ENCODE data around the gene EMP3. TPM values are rescaled to one million over a fixed set of nuclear protein-coding genes. Genes with fewer than 3 reads are reported as not detected.

Gene EMP3
- total RNA-seq, 1 experiment from 2014 or later = 92.9 TPM

- H3K27me3 ChIP-seq (ENCODE audit: insufficient read depth, low read length) = no peaks in the 10 kb centered on the region
- H2AFZ ChIP-seq (ENCODE audit: low read depth, low read length, poor library complexity, severe bottlenecking) = no peak overlapping the region
- H3K9ac ChIP-seq (ENCODE audit: low read length) = no peak overlapping the region
- no peak overlapping the region for H3K4me2 ChIP-seq (ENCODE audit: low read length)
- ATAC-seq = no peak
- ChIA-PET POLR2A (interaction anchor here (0.6 kb wide), 1 partner anchor 60 kb away, joined by 3 read pairs; no protein-coding TSS in a partner anchor), RAD21 (ENCODE audit: low non-redundant PET in 1 of 2, low total read pairs in 2 of 2, uncharacterized antibody in 2 of 2, unreplicated experiment in 2 of 2) (no interaction called here), CTCF (no interaction called here)
- H3K79me2 ChIP-seq (ENCODE audit: insufficient read depth, low read length) = no peaks in the 10 kb centered on the region
- H3K27ac ChIP-seq (ENCODE audit: low read depth, low read length) = no peak overlapping the region
- no TSS peak for BruUV-seq (replicated peaks)
- no peaks in the 10 kb centered on the region for H3K9me2 ChIP-seq (ENCODE audit: insufficient read depth)
- H4K20me1 ChIP-seq (ENCODE audit: insufficient read depth) = no peaks in the 10 kb centered on the region
- no peaks in the 10 kb centered on the region for H3K36me3 ChIP-seq (ENCODE audit: control insufficient read depth in 1 of 2, insufficient read depth in 2 of 2, low read length in 2 of 2)
- intact Hi-C loops (cut with micrococcal nuclease) = no loop called here
- H3K4me3 ChIP-seq (replicated peaks in 1 of 2; ENCODE audit: low read depth in 1 of 2, low read length in 2 of 2) = no peak overlapping the region
- no peak for DNase-seq (ENCODE audit: low read depth, low spot score)
- peaks cover 10 to 27% of the 10 kb centered on the region in 2 experiments for H3K4me1 ChIP-seq (ENCODE audit: control insufficient read depth in 1 of 2, insufficient read depth in 2 of 2, low read length in 2 of 2)
- no peaks in the 10 kb centered on the region for H3K9me3 ChIP-seq (ENCODE audit: control insufficient read depth in 1 of 2, insufficient read depth in 1 of 2, low read depth in 1 of 2, low read length in 2 of 2)
- TF ChIP-seq TCF7L2 (IDR thresholded peaks at IDR 0.05; ENCODE audit: borderline replicate concordance, extremely low read depth, insufficient read depth, insufficient read length) (no peak), EZH2phosphoT487 (IDR thresholded peaks at IDR 0.05; ENCODE audit: borderline replicate concordance) (no peak), CBX3 (IDR thresholded peaks at IDR 0.05; ENCODE audit: low read depth) (no peak), ZFX (IDR thresholded peaks at IDR 0.05) (no peak), ELF1 (IDR thresholded peaks at IDR 0.05; ENCODE audit: borderline replicate concordance, low read depth) (no peak), CEBPB (IDR thresholded peaks at IDR 0.05; ENCODE audit: low read depth) (no peak)
Observed at GRCh38 chr19:48342414-48342738, 17.0 kb downstream of the EMP3 start.

- ChIA-PET CTCF (no interaction called here), POLR2A (interaction anchor here (0.6 kb wide), 1 partner anchor 60 kb away, joined by 3 read pairs; no protein-coding TSS in a partner anchor)
- intact Hi-C loops (cut with micrococcal nuclease) = no loop called here
- TF ChIP-seq SP1 (IDR thresholded peaks at IDR 0.05; ENCODE audit: low read depth) = no peak
- TF ChIP-seq RAD21 (IDR thresholded peaks at IDR 0.05; ENCODE audit: low read depth) = no peak
- no peak for TF ChIP-seq EZH2 (IDR thresholded peaks at IDR 0.05)
- no peak for TF ChIP-seq MAX (IDR thresholded peaks at IDR 0.05)
- no peak for TF ChIP-seq POLR2AphosphoS5 (IDR thresholded peaks at IDR 0.05; ENCODE audit: low read depth, low read length)
- no peak for TF ChIP-seq JUND (IDR thresholded peaks at IDR 0.05)
- TF ChIP-seq REST (IDR thresholded peaks at IDR 0.05; ENCODE audit: low read depth) = no peak
- no peak for TF ChIP-seq ZNF274 (IDR thresholded peaks at IDR 0.05; ENCODE audit: low read depth, low read length)
- no peak for TF ChIP-seq SRF (IDR thresholded peaks at IDR 0.05; ENCODE audit: low read depth)
- TF ChIP-seq TCF7L2 (IDR thresholded peaks at IDR 0.05; ENCODE audit: borderline replicate concordance, extremely low read depth, insufficient read depth, insufficient read length) = no peak
- TF ChIP-seq SIN3A (IDR thresholded peaks at IDR 0.05; ENCODE audit: low read depth) = no peak
Observed at GRCh38 chr19:48342841-48343540, 17.6 kb downstream of the EMP3 start.

More at GRCh38 chr19:48342841-48343540, 17.6 kb downstream of the EMP3 start:
- Histone ChIP-seq H3K9me3 (ENCODE audit: control insufficient read depth in 1 of 2, insufficient read depth in 1 of 2, low read depth in 1 of 2, low read length in 2 of 2) (no peaks in the 10 kb centered on the region), H3K36me3 (ENCODE audit: control insufficient read depth in 1 of 2, insufficient read depth in 2 of 2, low read length in 2 of 2) (no peaks in the 10 kb centered on the region), H3K4me2 (ENCODE audit: low read length) (no peak overlapping the region), H3K9ac (ENCODE audit: low read length) (no peak overlapping the region), H3K4me1 (ENCODE audit: control insufficient read depth in 1 of 2, insufficient read depth in 2 of 2, low read length in 2 of 2) (peaks cover 10 to 27% of the 10 kb centered on the region in 2 experiments), H4K20me1 (ENCODE audit: insufficient read depth) (no peaks in the 10 kb centered on the region), H2AFZ (ENCODE audit: low read depth, low read length, poor library complexity, severe bottlenecking) (no peak overlapping the region), H3K4me3 (replicated peaks in 1 of 2; ENCODE audit: low read depth in 1 of 2, low read length in 2 of 2) (no peak overlapping the region), H3K27ac (ENCODE audit: low read depth, low read length) (no peak overlapping the region), H3K79me2 (ENCODE audit: insufficient read depth, low read length) (no peaks in the 10 kb centered on the region), H3K27me3 (ENCODE audit: insufficient read depth, low read length) (no peaks in the 10 kb centered on the region), H3K9me2 (ENCODE audit: insufficient read depth) (no peaks in the 10 kb centered on the region)
- ATAC-seq (no peak), DNase-seq (ENCODE audit: low read depth, low spot score) (no peak)
- RAD21 ChIA-PET (ENCODE audit: low non-redundant PET in 1 of 2, low total read pairs in 2 of 2, uncharacterized antibody in 2 of 2, unreplicated experiment in 2 of 2) = no interaction called here
- BruUV-seq (replicated peaks) = no TSS peak

Data from HCT116 (cell line).